HepG2 (cell line): ENCODE data around the gene ZFYVE27.

Experiments used
- FIP1L1 ChIP-seq: fragments of 200-400 bp; formaldehyde crosslinking; IDR thresholded peaks from 2 replicates; pipeline ENCODE4 v1.6.1; 2018; ENCODE audit warnings: low read depth, mild to moderate bottlenecking, low read length, moderate library complexity, borderline replicate concordance; ENCODE audit not compliant: insufficient read depth
- FOXK1 ChIP-seq: sonication (generic); formaldehyde crosslinking; IDR thresholded peaks from 2 replicates; pipeline ENCODE4 v1.4.0; 2020; ENCODE audit warnings: low read depth, missing genetic modification reagents, borderline replicate concordance
- KLF16 ChIP-seq, 2 experiments: sonication (generic) in 1 of 2; formaldehyde crosslinking in 1 of 2; IDR thresholded peaks; 2 replicates each; pipeline versions ENCODE4 v1.6.1 to v1.8.0; 2016 to 2023; ENCODE audit warnings: missing genetic modification reagents in 2 of 2, missing compliant biosample characterization in 1 of 2
- MED1 ChIP-seq: sonication (generic); formaldehyde crosslinking; IDR thresholded peaks from 2 replicates; pipeline ENCODE4 v1.4.0; 2020; ENCODE audit warnings: missing genetic modification reagents
- POGZ ChIP-seq: sonication (generic); formaldehyde crosslinking; IDR thresholded peaks from 2 replicates; pipeline ENCODE4 v1.4.0; 2020; ENCODE audit warnings: mild to moderate bottlenecking, missing genetic modification reagents
- POLR2A ChIP-seq, 2 experiments: IDR thresholded peaks; 2 replicates each; pipeline ENCODE4 v1.6.1; 2011; ENCODE audit warnings: low read depth in 2 of 2, low read length in 2 of 2, mild to moderate bottlenecking in 1 of 2, moderate library complexity in 1 of 2; ENCODE audit not compliant: insufficient read depth in 1 of 2
- SATB2 ChIP-seq: sonication (generic); formaldehyde crosslinking; IDR thresholded peaks from 2 replicates; pipeline ENCODE4 v1.5.0; 2020; ENCODE audit warnings: missing genetic modification reagents
- SMAD3 ChIP-seq: sonication (generic); formaldehyde crosslinking; IDR thresholded peaks from 2 replicates; pipeline ENCODE4 v1.4.0; 2020; ENCODE audit warnings: missing genetic modification reagents
- SP1 ChIP-seq, 2 experiments: fragments of 450-650 bp in 1 of 2; sonication (generic) in 1 of 2; formaldehyde crosslinking in 1 of 2; IDR thresholded peaks; 2 replicates each; pipeline versions ENCODE4 v1.4.0 to v1.6.1; 2016 to 2020; ENCODE audit warnings: missing genetic modification reagents in 1 of 2
- SRSF9 ChIP-seq: fragments of 200-400 bp; formaldehyde crosslinking; IDR thresholded peaks from 2 replicates; pipeline ENCODE4 v1.6.1; 2018; ENCODE audit warnings: borderline replicate concordance, mild to moderate bottlenecking, low read depth, low read length; ENCODE audit not compliant: insufficient read depth, poor library complexity, severe bottlenecking
- TF ChIP-seq, protein P1 (sequence below): sonication (generic); formaldehyde crosslinking; IDR thresholded peaks from 2 replicates; pipeline ENCODE4 v1.5.0; 2020; ENCODE audit warnings: mild to moderate bottlenecking, missing genetic modification reagents, moderate library complexity
- TF ChIP-seq, protein P2 (sequence below): sonication (generic); formaldehyde crosslinking; IDR thresholded peaks from 2 replicates; pipeline ENCODE4 v1.4.0; 2020; ENCODE audit warnings: missing genetic modification reagents

DNA sequence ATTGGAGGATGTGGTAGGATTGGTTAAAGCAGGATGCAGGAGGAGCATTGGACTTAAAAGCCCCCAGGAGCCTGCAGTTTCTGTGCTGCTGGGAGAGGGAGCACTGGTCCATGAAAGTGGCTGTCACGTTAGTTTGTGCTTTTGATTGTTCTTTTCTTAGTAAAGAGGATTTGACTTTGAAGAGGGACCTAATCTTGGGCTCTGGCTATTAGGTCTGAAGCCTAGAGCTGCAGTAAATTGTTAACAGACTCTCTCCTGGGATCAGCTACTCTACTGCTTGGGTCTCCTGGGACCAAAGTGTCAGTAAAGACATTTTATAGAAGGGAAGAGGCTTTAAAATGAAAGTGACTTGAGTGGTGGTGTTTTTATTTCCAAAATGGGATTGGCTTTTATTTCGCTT is 3.7 kb downstream of the ZFYVE27 start:
- no peak for TF ChIP-seq SATB2 (CRISPR knock-in tag)
- TF ChIP-seq, protein P1, sequence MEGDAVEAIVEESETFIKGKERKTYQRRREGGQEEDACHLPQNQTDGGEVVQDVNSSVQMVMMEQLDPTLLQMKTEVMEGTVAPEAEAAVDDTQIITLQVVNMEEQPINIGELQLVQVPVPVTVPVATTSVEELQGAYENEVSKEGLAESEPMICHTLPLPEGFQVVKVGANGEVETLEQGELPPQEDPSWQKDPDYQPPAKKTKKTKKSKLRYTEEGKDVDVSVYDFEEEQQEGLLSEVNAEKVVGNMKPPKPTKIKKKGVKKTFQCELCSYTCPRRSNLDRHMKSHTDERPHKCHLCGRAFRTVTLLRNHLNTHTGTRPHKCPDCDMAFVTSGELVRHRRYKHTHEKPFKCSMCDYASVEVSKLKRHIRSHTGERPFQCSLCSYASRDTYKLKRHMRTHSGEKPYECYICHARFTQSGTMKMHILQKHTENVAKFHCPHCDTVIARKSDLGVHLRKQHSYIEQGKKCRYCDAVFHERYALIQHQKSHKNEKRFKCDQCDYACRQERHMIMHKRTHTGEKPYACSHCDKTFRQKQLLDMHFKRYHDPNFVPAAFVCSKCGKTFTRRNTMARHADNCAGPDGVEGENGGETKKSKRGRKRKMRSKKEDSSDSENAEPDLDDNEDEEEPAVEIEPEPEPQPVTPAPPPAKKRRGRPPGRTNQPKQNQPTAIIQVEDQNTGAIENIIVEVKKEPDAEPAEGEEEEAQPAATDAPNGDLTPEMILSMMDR (CRISPR knock-in tag): no peak
- no peak for TF ChIP-seq MED1 (CRISPR knock-in tag)
- TF ChIP-seq KLF16 (CRISPR knock-in tag; IDR thresholded peaks at IDR 0.05): no peak
- TF ChIP-seq SMAD3 (CRISPR knock-in tag): no peak
- no peak for TF ChIP-seq SP1 (IDR thresholded peaks at IDR 0.05)
- no peak for TF ChIP-seq SP1 (CRISPR knock-in tag; IDR thresholded peaks at IDR 0.05)
- TF ChIP-seq FIP1L1: no peak
- TF ChIP-seq SRSF9: no peak
- TF ChIP-seq POGZ (CRISPR knock-in tag): no peak
- TF ChIP-seq POLR2A (IDR thresholded peaks at IDR 0.05; ENCODE audit: insufficient read depth in 1 of 2, low read depth in 2 of 2, low read length in 2 of 2): no peak
- TF ChIP-seq FOXK1: no peak
- TF ChIP-seq, protein P2, sequence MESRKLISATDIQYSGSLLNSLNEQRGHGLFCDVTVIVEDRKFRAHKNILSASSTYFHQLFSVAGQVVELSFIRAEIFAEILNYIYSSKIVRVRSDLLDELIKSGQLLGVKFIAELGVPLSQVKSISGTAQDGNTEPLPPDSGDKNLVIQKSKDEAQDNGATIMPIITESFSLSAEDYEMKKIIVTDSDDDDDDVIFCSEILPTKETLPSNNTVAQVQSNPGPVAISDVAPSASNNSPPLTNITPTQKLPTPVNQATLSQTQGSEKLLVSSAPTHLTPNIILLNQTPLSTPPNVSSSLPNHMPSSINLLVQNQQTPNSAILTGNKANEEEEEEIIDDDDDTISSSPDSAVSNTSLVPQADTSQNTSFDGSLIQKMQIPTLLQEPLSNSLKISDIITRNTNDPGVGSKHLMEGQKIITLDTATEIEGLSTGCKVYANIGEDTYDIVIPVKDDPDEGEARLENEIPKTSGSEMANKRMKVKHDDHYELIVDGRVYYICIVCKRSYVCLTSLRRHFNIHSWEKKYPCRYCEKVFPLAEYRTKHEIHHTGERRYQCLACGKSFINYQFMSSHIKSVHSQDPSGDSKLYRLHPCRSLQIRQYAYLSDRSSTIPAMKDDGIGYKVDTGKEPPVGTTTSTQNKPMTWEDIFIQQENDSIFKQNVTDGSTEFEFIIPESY (CRISPR knock-in tag): no peak
